ENCODE data around the gene PHLDA1.

Gene PHLDA1

GRCh38 chr12:76037130-76038103, 5.8 kb upstream of the PHLDA1 start:
- peak; percentile 59 for DNase-seq (ENCODE audit: low read depth, low spot score)

GRCh38 chr12:76035045-76035444, 3.5 kb upstream of the PHLDA1 start:
- no peak for DNase-seq (ENCODE audit: low read depth, low spot score)

GRCh38 chr12:76033081-76034011, 1.8 kb upstream of the PHLDA1 start:
- DNase-seq (ENCODE audit: low read depth, low spot score): no peak

- DNase-seq (ENCODE audit: low read depth, low spot score): peak; percentile 84
These were observed 736 bp upstream of the PHLDA1 start for GRCh38 chr12:76032043-76032981.

GRCh38 chr12:76031081-76031413, 529 bp downstream of the PHLDA1 start:
- DNase-seq (ENCODE audit: low read depth, low spot score): no peak

GRCh38 chr12:76030341-76031080, 1.1 kb downstream of the PHLDA1 start:
- no peak for DNase-seq (ENCODE audit: low read depth, low spot score)

GRCh38 chr12:76029982-76030340, 1.6 kb downstream of the PHLDA1 start:
- DNase-seq (ENCODE audit: low read depth, low spot score): peak; percentile 63

GRCh38 chr12:76028571-76029277, 2.9 kb downstream of the PHLDA1 start:
- no peak for DNase-seq (ENCODE audit: low read depth, low spot score)

- no peak for DNase-seq (ENCODE audit: low read depth, low spot score)
These were observed 4.9 kb downstream of the PHLDA1 start for GRCh38 chr12:76026643-76027063.

GRCh38 chr12:76025601-76026575, 5.7 kb downstream of the PHLDA1 start:
- DNase-seq (ENCODE audit: low read depth, low spot score): no peak

GRCh38 chr12:76024942-76025600, 6.5 kb downstream of the PHLDA1 start:
- no peak for DNase-seq (ENCODE audit: low read depth, low spot score)

- DNase-seq (ENCODE audit: low read depth, low spot score): no peak
These were observed 7.3 kb downstream of the PHLDA1 start for GRCh38 chr12:76024102-76024781.

- no peak for DNase-seq (ENCODE audit: low read depth, low spot score)
These were observed 8.4 kb downstream of the PHLDA1 start for GRCh38 chr12:76023069-76023690.

- no peak for DNase-seq (ENCODE audit: low read depth, low spot score)
These were observed 9.1 kb downstream of the PHLDA1 start for GRCh38 chr12:76022506-76022905.

GRCh38 chr12:76020731-76021672, 10.6 kb downstream of the PHLDA1 start:
- no peak for DNase-seq (ENCODE audit: low read depth, low spot score)

- peak; percentile 61 for DNase-seq (ENCODE audit: low read depth, low spot score)
These were observed 11.3 kb downstream of the PHLDA1 start for GRCh38 chr12:76020281-76020680.
